K562 (cell line): ENCODE data around the gene SHLD1. TPM values are rescaled to one million over a fixed set of nuclear protein-coding genes. Genes with fewer than 3 reads are reported as not detected.

Experiments used
- CBFB ChIP-seq: sonication (generic); formaldehyde crosslinking; IDR thresholded peaks from 2 replicates; pipeline ENCODE4 v1.4.0; 2020; ENCODE audit warnings: mild to moderate bottlenecking, missing genetic modification reagents
- HIVEP1 ChIP-seq: fragments of 250-450 bp; sonication (Bioruptor Pico); IDR thresholded peaks from 2 replicates; pipeline ENCODE4 v1.4.0; 2020; ENCODE audit warnings: mild to moderate bottlenecking
- HNRNPK ChIP-seq: fragments of 200-400 bp; formaldehyde crosslinking; IDR thresholded peaks from one replicate; pipeline ENCODE4 v1.6.1; 2018; ENCODE audit warnings: mild to moderate bottlenecking, low read depth, low read length; ENCODE audit not compliant: poor library complexity, severe bottlenecking
- JUN ChIP-seq, 2 experiments: sonication (generic) in 1 of 2; formaldehyde crosslinking in 1 of 2; IDR thresholded peaks; 2 replicates each; pipeline versions ENCODE4 v1.6.1 to v1.8.0; 2012 to 2022; ENCODE audit warnings: borderline replicate concordance in 2 of 2, mild to moderate bottlenecking in 2 of 2, improper control_type of control experiment in 1 of 2, low read depth in 1 of 2, low read length in 1 of 2, missing genetic modification reagents in 1 of 2
- JUNB ChIP-seq: fragments of 450-650 bp; formaldehyde crosslinking; conservative IDR thresholded peaks from 2 replicates; pipeline ENCODE4 v1.4.0; 2020; ENCODE audit warnings: mild to moderate bottlenecking
- KDM5B ChIP-seq: fragments of 200-600 bp; sonication (generic); IDR thresholded peaks from 2 replicates; pipeline ENCODE4 v1.6.1; 2012; ENCODE audit warnings: low read depth, mild to moderate bottlenecking, moderate library complexity, low read length, control low read depth, inconsistent platforms; ENCODE audit not compliant: insufficient replicate concordance
- POLR2G ChIP-seq: fragments of 200-400 bp; formaldehyde crosslinking; IDR thresholded peaks from 2 replicates; pipeline ENCODE4 v1.6.1; 2017; ENCODE audit warnings: low read depth, mild to moderate bottlenecking, antibody characterized with exemption, low read length, moderate library complexity
- RCOR1 ChIP-seq, 2 experiments: IDR thresholded peaks; 2 replicates each; pipeline ENCODE4 v1.6.1; 2012; ENCODE audit warnings: low read depth in 2 of 2, low read length in 2 of 2, borderline replicate concordance in 1 of 2, improper control_type of control experiment in 1 of 2
- TCF3 ChIP-seq: sonication (generic); formaldehyde crosslinking; IDR thresholded peaks from 2 replicates; pipeline ENCODE4 v1.4.0; 2020; ENCODE audit warnings: mild to moderate bottlenecking, missing genetic modification reagents
- ZNF274 ChIP-seq: IDR thresholded peaks from 2 replicates; pipeline ENCODE4 v1.6.1; 2011; ENCODE audit warnings: low read depth, mild to moderate bottlenecking, low read length, moderate library complexity, borderline replicate concordance
- ZNF384 ChIP-seq: IDR thresholded peaks from 2 replicates; pipeline ENCODE4 v1.6.1; 2012; ENCODE audit warnings: low read depth, low read length, improper control_type of control experiment
- ZNF764 ChIP-seq: fragments of 250-450 bp; sonication (Bioruptor Pico); IDR thresholded peaks from 2 replicates; pipeline ENCODE4 v1.4.0; 2020; ENCODE audit warnings: low read depth, mild to moderate bottlenecking, moderate library complexity
- polyA plus RNA-seq, 8 experiments: library from polyadenylated mRNA; depleted of rRNA in 4 of 8; stranded (reverse) in 5 of 8; unstranded in 3 of 8; fragments of >200 nt; fragmentation: Nextera tagmentation in 2 of 8; fragmentation: Illumina TruSeq in 1 of 8; extraction: Ambion mirVana in 2 of 8; extraction: Trizol in 1 of 8; gene quantifications; 2 replicates each; pipeline versions ENCODE4 v1.2.1 to v1.2.3, GENCODE V29; 2011 to 2014; ENCODE audit warnings: inconsistent platforms in 1 of 8, missing spikeins in 1 of 8
- total RNA-seq, 7 experiments: library from RNA; depleted of rRNA in 6 of 7; stranded (reverse); fragments of >200 nt in 6 of 7; fragmentation: Illumina TruSeq in 2 of 7; extraction: Trizol in 2 of 7; gene quantifications; 2 replicates each; pipeline versions ENCODE4 v1.2.1 to v1.2.3, GENCODE V29; 2011 to 2021; ENCODE audit warnings: low replicate concordance in 1 of 7
- TF ChIP-seq, protein P1 (sequence below), 2 experiments: IDR thresholded peaks; 2 replicates each; pipeline ENCODE4 v1.6.1; 2012; ENCODE audit warnings: improper control_type of control experiment in 2 of 2, low read depth in 2 of 2, low read length in 2 of 2, borderline replicate concordance in 1 of 2
- TF ChIP-seq, protein P2 (sequence below): fragments of 250-450 bp; sonication (Bioruptor Pico); IDR thresholded peaks from 2 replicates; pipeline ENCODE4 v1.5.0; 2022; ENCODE audit warnings: mild to moderate bottlenecking
- TF ChIP-seq, protein P3 (sequence below), 2 experiments: fragments of 450-650 bp; conservative IDR thresholded peaks; 2 replicates each; pipeline ENCODE4 v1.6.1; 2017; ENCODE audit warnings: mild to moderate bottlenecking in 2 of 2, moderate library complexity in 2 of 2
- TF ChIP-seq, protein P4 (sequence below): sonication (generic); formaldehyde crosslinking; IDR thresholded peaks from 2 replicates; pipeline ENCODE4 v1.4.0; 2020; ENCODE audit warnings: mild to moderate bottlenecking, missing genetic modification reagents

SHLD1 gene
- total and polyA plus RNA-seq, 9 of the 15 experiments (the other 6 are each of a cell fraction or from before 2014, with no cell fraction given), result 3.7 to 21.6 (median 8.2) TPM

GRCh38 chr20:5719861-5720403, 30.3 kb upstream of the SHLD1 start (continued):
- no peak for TF ChIP-seq KDM5B
- no peak for TF ChIP-seq CBFB (CRISPR knock-in tag)
- TF ChIP-seq RCOR1 (IDR thresholded peaks at IDR 0.05; ENCODE audit: borderline replicate concordance in 1 of 2, low read depth in 2 of 2, low read length in 2 of 2), result peak in 1 of 2 experiments; percentile 92; a peak in 2 of 4 replicates
- TF ChIP-seq TCF3 (CRISPR knock-in tag), result peak; percentile 94
- TF ChIP-seq, protein P1, sequence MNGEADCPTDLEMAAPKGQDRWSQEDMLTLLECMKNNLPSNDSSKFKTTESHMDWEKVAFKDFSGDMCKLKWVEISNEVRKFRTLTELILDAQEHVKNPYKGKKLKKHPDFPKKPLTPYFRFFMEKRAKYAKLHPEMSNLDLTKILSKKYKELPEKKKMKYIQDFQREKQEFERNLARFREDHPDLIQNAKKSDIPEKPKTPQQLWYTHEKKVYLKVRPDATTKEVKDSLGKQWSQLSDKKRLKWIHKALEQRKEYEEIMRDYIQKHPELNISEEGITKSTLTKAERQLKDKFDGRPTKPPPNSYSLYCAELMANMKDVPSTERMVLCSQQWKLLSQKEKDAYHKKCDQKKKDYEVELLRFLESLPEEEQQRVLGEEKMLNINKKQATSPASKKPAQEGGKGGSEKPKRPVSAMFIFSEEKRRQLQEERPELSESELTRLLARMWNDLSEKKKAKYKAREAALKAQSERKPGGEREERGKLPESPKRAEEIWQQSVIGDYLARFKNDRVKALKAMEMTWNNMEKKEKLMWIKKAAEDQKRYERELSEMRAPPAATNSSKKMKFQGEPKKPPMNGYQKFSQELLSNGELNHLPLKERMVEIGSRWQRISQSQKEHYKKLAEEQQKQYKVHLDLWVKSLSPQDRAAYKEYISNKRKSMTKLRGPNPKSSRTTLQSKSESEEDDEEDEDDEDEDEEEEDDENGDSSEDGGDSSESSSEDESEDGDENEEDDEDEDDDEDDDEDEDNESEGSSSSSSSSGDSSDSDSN (IDR thresholded peaks at IDR 0.05; ENCODE audit: borderline replicate concordance in 1 of 2, low read depth in 2 of 2, low read length in 2 of 2), result no peak
- TF ChIP-seq, protein P2, sequence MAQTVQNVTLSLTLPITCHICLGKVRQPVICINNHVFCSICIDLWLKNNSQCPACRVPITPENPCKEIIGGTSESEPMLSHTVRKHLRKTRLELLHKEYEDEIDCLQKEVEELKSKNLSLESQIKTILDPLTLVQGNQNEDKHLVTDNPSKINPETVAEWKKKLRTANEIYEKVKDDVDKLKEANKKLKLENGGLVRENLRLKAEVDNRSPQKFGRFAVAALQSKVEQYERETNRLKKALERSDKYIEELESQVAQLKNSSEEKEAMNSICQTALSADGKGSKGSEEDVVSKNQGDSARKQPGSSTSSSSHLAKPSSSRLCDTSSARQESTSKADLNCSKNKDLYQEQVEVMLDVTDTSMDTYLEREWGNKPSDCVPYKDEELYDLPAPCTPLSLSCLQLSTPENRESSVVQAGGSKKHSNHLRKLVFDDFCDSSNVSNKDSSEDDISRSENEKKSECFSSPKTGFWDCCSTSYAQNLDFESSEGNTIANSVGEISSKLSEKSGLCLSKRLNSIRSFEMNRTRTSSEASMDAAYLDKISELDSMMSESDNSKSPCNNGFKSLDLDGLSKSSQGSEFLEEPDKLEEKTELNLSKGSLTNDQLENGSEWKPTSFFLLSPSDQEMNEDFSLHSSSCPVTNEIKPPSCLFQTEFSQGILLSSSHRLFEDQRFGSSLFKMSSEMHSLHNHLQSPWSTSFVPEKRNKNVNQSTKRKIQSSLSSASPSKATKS (CRISPR knock-in tag), result no peak
- TF ChIP-seq HIVEP1, result no peak
- no peak for TF ChIP-seq ZNF384
- no peak for TF ChIP-seq ZNF274
- no peak for TF ChIP-seq POLR2G
- no peak for TF ChIP-seq HNRNPK
- 0 out of 2 replicates have a peak, but pooled peaks have one; percentile 52 for TF ChIP-seq JUNB (CRISPR knock-in tag)
- TF ChIP-seq, protein P3, sequence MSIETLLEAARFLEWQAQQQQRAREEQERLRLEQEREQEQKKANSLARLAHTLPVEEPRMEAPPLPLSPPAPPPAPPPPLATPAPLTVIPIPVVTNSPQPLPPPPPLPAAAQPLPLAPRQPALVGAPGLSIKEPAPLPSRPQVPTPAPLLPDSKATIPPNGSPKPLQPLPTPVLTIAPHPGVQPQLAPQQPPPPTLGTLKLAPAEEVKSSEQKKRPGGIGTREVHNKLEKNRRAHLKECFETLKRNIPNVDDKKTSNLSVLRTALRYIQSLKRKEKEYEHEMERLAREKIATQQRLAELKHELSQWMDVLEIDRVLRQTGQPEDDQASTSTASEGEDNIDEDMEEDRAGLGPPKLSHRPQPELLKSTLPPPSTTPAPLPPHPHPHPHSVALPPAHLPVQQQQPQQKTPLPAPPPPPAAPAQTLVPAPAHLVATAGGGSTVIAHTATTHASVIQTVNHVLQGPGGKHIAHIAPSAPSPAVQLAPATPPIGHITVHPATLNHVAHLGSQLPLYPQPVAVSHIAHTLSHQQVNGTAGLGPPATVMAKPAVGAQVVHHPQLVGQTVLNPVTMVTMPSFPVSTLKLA (conservative IDR thresholded peaks at IDR 0.05), result peak; percentile 37 to 54; a peak in 2 of 4 replicates
- TF ChIP-seq ZNF764 (CRISPR knock-in tag), result no peak
- TF ChIP-seq, protein P4, sequence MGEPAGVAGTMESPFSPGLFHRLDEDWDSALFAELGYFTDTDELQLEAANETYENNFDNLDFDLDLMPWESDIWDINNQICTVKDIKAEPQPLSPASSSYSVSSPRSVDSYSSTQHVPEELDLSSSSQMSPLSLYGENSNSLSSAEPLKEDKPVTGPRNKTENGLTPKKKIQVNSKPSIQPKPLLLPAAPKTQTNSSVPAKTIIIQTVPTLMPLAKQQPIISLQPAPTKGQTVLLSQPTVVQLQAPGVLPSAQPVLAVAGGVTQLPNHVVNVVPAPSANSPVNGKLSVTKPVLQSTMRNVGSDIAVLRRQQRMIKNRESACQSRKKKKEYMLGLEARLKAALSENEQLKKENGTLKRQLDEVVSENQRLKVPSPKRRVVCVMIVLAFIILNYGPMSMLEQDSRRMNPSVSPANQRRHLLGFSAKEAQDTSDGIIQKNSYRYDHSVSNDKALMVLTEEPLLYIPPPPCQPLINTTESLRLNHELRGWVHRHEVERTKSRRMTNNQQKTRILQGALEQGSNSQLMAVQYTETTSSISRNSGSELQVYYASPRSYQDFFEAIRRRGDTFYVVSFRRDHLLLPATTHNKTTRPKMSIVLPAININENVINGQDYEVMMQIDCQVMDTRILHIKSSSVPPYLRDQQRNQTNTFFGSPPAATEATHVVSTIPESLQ (CRISPR knock-in tag), result 0 out of 2 replicates have a peak, but pooled peaks have one; percentile 54
- TF ChIP-seq JUN (IDR thresholded peaks at IDR 0.05; ENCODE audit: borderline replicate concordance, low read depth, low read length), result peak; percentile 97
- TF ChIP-seq JUN (CRISPR knock-in tag; IDR thresholded peaks at IDR 0.05; ENCODE audit: borderline replicate concordance), result no peak
